SH-SY5Y (cell line): ENCODE measurements around the gene MTHFD2.

Experiments used
- GATA2 ChIP-seq: IDR thresholded peaks from 2 replicates; pipeline ENCODE4 v1.6.1; 2011; ENCODE audit warnings: mild to moderate bottlenecking, low read depth, low read length
- GATA3 ChIP-seq: IDR thresholded peaks from 2 replicates; pipeline ENCODE4 v1.6.1; 2011; ENCODE audit warnings: low read depth, mild to moderate bottlenecking, low read length, moderate library complexity

- TF ChIP-seq GATA2, result no peak
- TF ChIP-seq GATA3, result no peak
These were observed 27.5 kb downstream of the MTHFD2 start for GRCh38 chr2:74225698-74226459.
